ENCODE results near the gene OTUD7B.

The OTUD7B gene

DNA sequence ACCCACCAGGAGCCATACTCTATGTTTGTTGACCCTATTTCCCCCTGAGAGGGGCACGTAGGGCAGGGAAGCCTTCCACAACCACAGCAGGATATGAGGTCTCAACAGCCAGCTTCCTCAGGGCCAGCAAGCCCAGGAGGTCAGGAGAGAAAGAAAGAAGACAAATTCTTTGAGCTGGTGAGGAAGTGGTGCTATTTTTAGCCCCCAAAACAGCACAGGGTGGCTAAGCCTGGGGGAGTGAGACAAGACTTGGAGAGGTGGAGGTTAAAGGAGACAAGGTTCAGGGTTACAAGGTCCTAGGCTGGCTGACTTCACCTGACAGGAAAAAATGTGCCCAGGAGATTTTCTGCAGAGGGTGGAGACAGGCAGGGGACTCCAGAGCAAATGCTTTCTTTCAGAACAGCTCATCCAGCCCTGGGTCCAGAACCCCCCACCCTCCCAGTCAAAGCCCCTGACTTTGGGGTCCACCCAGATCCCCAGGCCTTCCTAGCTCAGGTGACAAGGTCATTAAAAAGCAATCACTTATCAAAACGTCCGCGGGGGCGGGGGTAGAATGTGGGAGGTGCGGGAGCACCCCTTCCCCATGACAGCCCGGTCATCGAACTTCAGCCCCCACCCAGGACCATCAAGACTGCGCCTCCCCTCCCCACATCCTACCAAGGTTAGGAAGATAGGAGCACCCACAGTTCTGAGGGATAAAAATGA lies 94.2 kb downstream of the OTUD7B start:
- peak in 3 of 4 experiments; percentile 15 to 32 (median 25) for DNase-seq

DNA sequence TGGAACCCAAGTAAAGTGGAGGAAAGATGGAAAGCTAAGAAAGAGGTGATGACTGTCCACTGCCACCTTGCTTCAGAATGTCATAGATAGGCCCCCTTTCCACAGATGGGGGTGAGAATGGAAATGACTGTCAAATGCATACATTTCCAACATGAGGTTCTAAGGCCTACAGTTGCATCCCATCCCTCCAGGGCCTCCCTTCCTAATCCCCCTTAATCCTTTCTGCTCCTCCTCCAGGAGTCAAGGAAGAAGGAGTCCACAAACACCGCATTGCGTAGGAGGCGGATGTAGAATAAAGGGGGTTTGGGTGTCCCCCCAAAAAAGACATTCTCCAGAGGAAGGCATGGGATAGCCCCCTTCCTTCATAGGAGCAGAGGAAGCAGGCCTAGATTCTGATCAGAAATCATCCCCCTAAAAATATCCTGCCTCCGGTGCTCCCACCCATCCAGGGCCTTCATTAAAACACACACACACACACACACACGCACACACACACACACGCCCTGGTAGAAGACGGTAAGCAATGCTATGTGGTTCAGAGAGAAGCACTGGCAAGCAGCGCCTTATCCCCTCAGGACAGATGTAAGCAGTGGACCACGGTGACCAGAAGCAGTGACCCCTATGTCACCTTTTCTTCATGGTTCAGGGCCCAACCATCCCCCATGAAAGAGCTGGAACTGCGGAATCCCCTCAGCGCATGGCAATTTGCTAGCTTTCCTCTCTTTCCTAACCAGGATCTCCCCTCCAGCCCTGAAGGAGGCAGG lies 94.9 kb downstream of the OTUD7B start:
- no peak for DNase-seq

DNA sequence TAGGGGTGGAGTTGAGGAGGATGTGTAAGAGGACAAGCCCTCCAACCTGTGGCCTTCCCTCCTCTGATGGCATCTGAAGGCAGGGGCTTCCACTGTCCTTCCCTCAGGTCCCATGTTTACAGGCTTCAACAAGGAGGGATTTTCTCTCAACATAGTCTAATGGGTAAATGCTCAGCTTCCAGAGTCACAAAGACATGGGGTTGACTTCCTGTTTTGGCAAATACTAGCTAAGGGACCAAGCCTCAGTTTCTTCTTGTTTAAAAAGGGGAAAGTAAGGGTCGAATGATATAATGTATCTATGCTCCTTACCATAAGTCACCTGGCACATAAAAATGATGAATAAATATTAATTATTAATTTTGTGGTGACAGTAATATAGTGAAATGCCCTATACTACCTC lies 96.0 kb downstream of the OTUD7B start:
- DNase-seq = no peak

DNA sequence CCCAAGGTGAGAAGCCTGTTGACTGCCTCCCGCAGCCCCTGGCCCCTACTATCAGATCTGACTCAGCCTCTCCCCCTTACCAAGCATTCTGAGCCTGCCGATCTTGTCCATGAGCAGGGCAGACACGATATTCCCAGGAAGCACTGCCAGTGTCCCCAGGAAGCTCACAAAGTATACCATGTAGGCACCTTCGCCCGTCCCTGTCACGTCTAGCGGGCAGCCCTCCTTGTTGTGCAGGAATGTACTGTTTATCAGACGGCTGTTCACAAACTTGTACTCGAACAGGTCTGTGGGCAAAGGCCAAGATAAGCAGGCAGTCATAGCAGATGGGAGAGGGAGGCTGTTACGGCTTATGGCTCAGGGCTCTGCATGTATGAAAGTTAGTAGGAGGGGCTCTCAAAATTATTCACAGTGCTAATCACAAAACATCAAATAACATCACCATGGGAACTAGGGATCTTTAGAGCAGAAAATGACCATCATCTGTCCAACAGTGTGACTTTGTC lies 103.9 kb downstream of the OTUD7B start:
- DNase-seq = no peak

DNA sequence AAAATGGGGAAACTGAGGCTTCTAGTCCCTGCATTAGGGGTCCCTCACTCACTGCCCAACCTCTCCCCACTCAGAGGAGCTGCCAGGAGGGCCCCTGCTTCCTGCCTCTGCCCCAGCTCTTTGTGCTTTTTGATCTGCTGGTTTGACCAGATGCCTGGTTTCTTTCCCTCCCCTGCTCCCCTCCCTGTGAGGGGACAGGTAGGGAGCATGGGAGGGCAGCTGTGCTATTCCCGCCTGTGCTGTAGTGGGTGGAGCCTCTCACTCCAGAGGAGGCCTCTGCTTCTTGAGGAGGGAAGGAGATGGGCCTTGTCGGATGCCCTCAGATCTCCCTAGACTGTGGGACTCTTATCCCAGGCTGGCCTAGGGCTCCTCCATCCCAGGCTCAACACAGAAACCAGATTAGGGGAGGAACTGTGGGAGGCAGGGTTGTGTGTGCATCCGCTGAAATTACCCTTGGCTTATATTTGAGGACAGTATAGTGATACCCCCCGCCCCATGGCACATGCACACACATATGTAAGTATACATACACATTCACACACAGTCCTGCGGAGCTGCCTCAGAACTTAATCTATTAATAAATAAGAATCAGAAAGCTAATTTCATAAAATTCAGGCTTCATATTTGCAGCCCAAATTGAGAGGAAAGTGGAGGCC lies 106.6 kb downstream of the OTUD7B start:
- DNase-seq = no peak

DNA sequence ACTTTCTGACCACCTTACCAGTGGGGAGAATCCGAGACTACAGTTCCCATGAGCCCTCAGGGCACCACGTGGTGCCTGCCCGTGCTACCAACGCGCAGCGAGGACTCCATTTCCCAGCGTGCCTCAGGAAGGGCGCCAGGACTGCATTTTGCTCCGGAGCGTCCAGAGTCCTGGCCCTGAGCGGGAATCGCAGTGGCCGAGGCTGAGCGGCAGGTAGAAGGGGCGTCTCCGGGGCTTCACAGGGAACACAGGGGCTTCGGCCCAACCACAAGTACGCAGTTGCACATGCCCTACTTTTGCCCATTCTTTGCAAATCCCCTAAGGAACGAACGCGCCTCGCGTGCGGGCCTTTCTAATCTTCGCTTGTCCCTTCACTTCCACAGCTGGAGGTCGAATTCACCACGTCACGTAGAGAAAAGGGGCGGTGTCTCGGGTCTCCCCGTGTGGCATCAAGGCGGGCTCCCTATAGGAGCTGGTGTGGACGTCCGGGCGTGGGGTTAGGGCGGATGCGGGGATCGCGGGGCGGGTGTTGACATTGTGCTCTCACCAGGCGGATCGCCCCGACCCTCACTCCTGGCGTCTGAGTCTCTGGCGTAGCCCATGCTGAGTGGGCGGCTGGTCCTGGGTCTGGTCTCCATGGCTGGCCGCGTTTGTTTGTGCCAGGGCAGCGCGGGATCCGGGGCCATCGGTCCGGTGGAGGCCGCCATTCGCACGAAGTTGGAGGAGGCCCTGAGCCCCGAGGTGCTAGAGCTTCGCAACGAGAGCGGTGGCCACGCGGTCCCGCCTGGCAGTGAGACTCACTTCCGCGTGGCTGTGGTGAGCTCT lies 110.9 kb downstream of the OTUD7B start, which contains the start of gene BOLA1:
TSS of gene BOLA1 (plus strand) at position 109 of the 825 bp plus-strand sequence. CDS start at position 601, 492 bp downstream.
- peak; percentile 87 to 93 (median 90) for DNase-seq

DNA sequence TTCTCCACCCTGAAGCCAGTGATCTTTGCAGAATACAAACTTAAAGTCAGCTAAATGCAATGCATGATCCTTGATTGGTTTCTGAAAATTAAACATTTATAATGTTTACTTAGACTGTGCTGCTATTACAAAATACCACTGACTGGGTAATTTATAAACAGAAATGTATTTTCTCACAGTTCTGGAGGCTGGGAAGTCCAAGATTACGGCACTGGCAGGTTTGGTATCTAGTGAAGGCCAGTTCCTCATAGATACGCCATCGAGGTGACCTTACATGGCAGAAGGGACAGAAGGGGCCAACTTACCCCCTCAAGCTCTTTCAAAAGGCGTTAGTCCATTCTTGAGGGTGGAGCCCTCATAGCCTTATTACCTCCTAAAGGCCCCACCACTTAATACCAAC lies 114.0 kb downstream of the OTUD7B start:
- DNase-seq = no peak

DNA sequence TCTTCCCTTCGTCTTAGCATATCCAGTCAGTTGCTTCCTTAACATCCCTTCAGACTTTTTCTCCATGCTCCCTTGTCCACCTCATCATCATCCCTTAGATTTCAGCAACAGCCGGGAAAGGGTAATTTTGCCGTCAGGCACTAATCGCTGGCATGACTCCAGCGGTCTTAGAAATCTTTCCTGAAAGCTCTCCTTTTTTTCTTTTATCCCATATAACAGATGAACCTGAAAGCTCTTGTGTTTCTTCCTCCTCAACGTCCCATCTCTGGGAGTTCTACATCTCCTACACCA lies 121.6 kb downstream of the OTUD7B start:
- peak in 1 of 4 experiments; percentile 8 for DNase-seq

DNA sequence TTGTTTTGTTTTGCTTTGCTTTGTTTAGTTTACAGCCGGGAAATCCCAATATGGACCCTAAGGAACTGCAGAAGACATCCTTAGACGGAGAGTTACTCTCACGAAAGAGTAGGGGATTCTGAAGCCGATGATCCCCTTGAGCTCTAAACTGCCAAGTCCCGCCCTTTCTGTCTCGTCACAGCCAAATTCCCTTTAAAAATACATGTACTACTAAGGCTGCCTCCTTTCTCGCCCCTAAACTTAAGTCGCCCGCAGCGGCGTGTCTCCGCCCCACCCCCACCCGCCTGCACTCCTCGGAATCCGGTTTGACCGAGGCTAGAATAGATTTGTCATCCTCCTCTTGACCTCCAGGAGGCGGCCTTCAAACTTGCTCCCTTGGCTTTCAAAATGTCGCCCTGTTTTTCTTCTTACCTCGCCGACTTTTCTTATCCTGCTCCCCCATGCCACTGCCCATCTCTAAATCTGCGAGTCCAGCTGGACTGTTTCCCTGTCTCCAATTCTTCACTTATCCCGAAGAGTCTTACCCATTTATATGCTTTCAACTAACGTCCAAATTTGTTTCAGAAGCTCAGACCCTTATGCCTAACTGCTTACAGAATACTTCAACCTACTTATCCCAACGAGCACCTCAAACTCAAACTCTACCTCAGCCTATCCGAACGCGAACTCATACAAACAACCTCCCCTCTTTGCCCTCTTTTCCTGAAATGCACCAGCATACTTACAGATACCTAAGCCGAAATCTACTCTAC lies 122.1 kb downstream of the OTUD7B start:
- peak; percentile 86 to 91 (median 89) for DNase-seq
